HepG2 (cell line): Measurements from ENCODE around the gene DPH1. TPM values are rescaled to one million over a fixed set of nuclear protein-coding genes. Genes with fewer than 3 reads are reported as not detected.

Source experiments
- ATAC-seq: fragments of 200-7000 bp; cut with Tn5 transposase; 3 replicates; pipeline ENCODE4 v1.9.1; 2020; ENCODE audit warnings: mild to moderate bottlenecking, moderate library complexity
- BruUV-seq: library from RNA; stranded (reverse); fragments of 400-500 nt; replicated peaks from 2 replicates; lab custom pipeline; 2021; lab: Mats Ljungman, UMichigan
- CTCF ChIA-PET: fragments of 300-600 bp; formaldehyde crosslinking; extraction: SDS; loops from one replicate; lab custom pipeline; 2021; ENCODE audit warnings: low total read pairs, inconsistent platforms, low intra/inter-chr PET ratio; lab: Yijun Ruan, JAX
- POLR2A ChIA-PET: fragments of 350-600 bp; sonication (Branson Sonifier 250); formaldehyde crosslinking; loops from one replicate; lab custom pipeline; 2020; ENCODE audit warnings: antibody characterized with exemption, inconsistent platforms; lab: Yijun Ruan, JAX
- DNase-seq: peaks from one replicate; pipeline ENCODE4 v3.0.0-alpha.2; 2015; ENCODE audit warnings: low spot score
- FAIRE-seq: peaks from 3 replicates; lab custom pipeline; 2011; peaks lifted over from hg19 to GRCh38; lab: Jason Lieb, UNC
- H2AFZ ChIP-seq: one replicate; pipeline ENCODE4 v1.6.1; 2011; ENCODE audit warnings: low read length, inconsistent platforms
- H3K27ac ChIP-seq: fragments of 300-600 bp; 3 replicates; pipeline ENCODE4 v1.8.0; 2011; ENCODE audit warnings: mixed run types, mild to moderate bottlenecking, mixed read lengths, low read length, inconsistent platforms; ENCODE audit not compliant: insufficient read depth; ENCODE audit errors: extremely low read length
- H3K27me3 ChIP-seq, 2 experiments: fragments of 200-600 bp in 1 of 2; 2 replicates in 1 of 2; 3 replicates in 1 of 2; pipeline versions ENCODE4 v1.6.0 to v1.8.0; 2011; ENCODE audit warnings: low read length in 2 of 2, mild to moderate bottlenecking in 2 of 2, moderate library complexity in 2 of 2, inconsistent platforms in 1 of 2; ENCODE audit not compliant: insufficient read depth in 2 of 2, control insufficient read depth in 1 of 2
- H3K36me3 ChIP-seq, 2 experiments: fragments of 200-600 bp in 1 of 2; replicated peaks in 1 of 2; 2 replicates in 1 of 2; 3 replicates in 1 of 2; pipeline versions ENCODE4 v1.5.1 to v1.8.0; 2011; ENCODE audit warnings: low read length in 2 of 2, inconsistent platforms in 1 of 2; ENCODE audit not compliant: insufficient read depth in 2 of 2, control insufficient read depth in 1 of 2
- H3K4me1 ChIP-seq: 2 replicates; pipeline ENCODE4 v1.5.1; 2012; ENCODE audit warnings: low read length, inconsistent platforms; ENCODE audit not compliant: insufficient read depth
- H3K4me2 ChIP-seq: 2 replicates; pipeline ENCODE4 v1.6.0; 2011; ENCODE audit warnings: low read depth, low read length, inconsistent platforms
- H3K4me3 ChIP-seq, 3 experiments: fragments of 200-600 bp in 1 of 3; sonication (generic), shearing (Covaris generic) in 1 of 3; replicated peaks in 1 of 3; 2 replicates each; pipeline ENCODE4 v1.5.1; 2011 to 2016; ENCODE audit warnings: low read length in 3 of 3, inconsistent platforms in 2 of 3, low read depth in 2 of 3, mild to moderate bottlenecking in 2 of 3, control low read depth in 1 of 3, mixed read lengths in 1 of 3; ENCODE audit not compliant: insufficient read depth in 1 of 3
- H3K79me2 ChIP-seq: one replicate; pipeline ENCODE4 v1.6.1; 2011; ENCODE audit warnings: low read length, inconsistent platforms; ENCODE audit not compliant: insufficient read depth
- H3K9ac ChIP-seq: 2 replicates; pipeline ENCODE4 v1.6.0; 2011; ENCODE audit warnings: mild to moderate bottlenecking, low read depth, low read length, inconsistent platforms; ENCODE audit not compliant: insufficient read depth
- H3K9me3 ChIP-seq: 2 replicates; pipeline ENCODE4 v1.5.1; 2012; ENCODE audit warnings: mild to moderate bottlenecking, low read length
- H4K20me1 ChIP-seq: 2 replicates; pipeline ENCODE4 v1.6.0; 2011; ENCODE audit warnings: inconsistent platforms, mild to moderate bottlenecking, low read length, moderate library complexity; ENCODE audit not compliant: insufficient read depth
- SOX13 ChIP-seq, 3 experiments: fragments of 450-650 bp in 1 of 3; sonication (generic) in 1 of 3; formaldehyde crosslinking in 1 of 3; IDR thresholded peaks in 2 of 3; conservative IDR thresholded peaks in 1 of 3; 2 replicates each; pipeline versions ENCODE4 v1.5.0 to v1.6.1; 2016 to 2020; ENCODE audit warnings: antibody characterized with exemption in 1 of 3, mild to moderate bottlenecking in 1 of 3, missing compliant biosample characterization in 1 of 3, missing genetic modification reagents in 1 of 3, moderate library complexity in 1 of 3
- SP1 ChIP-seq, 2 experiments: fragments of 450-650 bp in 1 of 2; sonication (generic) in 1 of 2; formaldehyde crosslinking in 1 of 2; IDR thresholded peaks; 2 replicates each; pipeline versions ENCODE4 v1.4.0 to v1.6.1; 2016 to 2020; ENCODE audit warnings: missing genetic modification reagents in 1 of 2
- ZBTB33 ChIP-seq: sonication (generic); formaldehyde crosslinking; IDR thresholded peaks from 2 replicates; pipeline ENCODE4 v1.4.0; 2020; ENCODE audit warnings: missing genetic modification reagents
- ZBTB49 ChIP-seq: sonication (generic); formaldehyde crosslinking; IDR thresholded peaks from 2 replicates; pipeline ENCODE4 v1.4.0; 2020; ENCODE audit warnings: missing genetic modification reagents, borderline replicate concordance
- ZHX2 ChIP-seq, 2 experiments: sonication (generic) in 1 of 2; formaldehyde crosslinking in 1 of 2; IDR thresholded peaks; 2 replicates each; pipeline versions ENCODE4 v1.6.1 to v1.9.0; 2014 to 2022; ENCODE audit warnings: antibody characterized with exemption in 1 of 2, borderline replicate concordance in 1 of 2, inconsistent platforms in 1 of 2, low read depth in 1 of 2, missing genetic modification reagents in 1 of 2
- ZNF263 ChIP-seq: sonication (generic); formaldehyde crosslinking; IDR thresholded peaks from 2 replicates; pipeline ENCODE4 v1.4.0; 2020; ENCODE audit warnings: missing genetic modification reagents
- ZNF7 ChIP-seq: IDR thresholded peaks from 2 replicates; pipeline ENCODE4 v1.6.1; 2016; ENCODE audit warnings: missing biosample characterization, missing genetic modification reagents
- ZNF850 ChIP-seq: sonication (generic); formaldehyde crosslinking; conservative IDR thresholded peaks from 2 replicates; pipeline ENCODE4 v1.9.0; 2021; ENCODE audit warnings: mild to moderate bottlenecking, missing genetic modification reagents
- WGBS: methylation state at CpG from one replicate; pipeline ENCODE4 v1.1.6; 2017; ENCODE audit warnings: low lambda C conversion rate; 5-methylcytosine and 5-hydroxymethylcytosine counted together
- in situ Hi-C: cut with HindIII; loops from 2 replicates; pipeline ENCODE4 v1.10.0; 2017; ENCODE audit warnings: low pct_unique_long_range_greater_than_20kb; ENCODE audit not compliant: extremely low pct_ligation_motif_present
- intact Hi-C: fragments of 100-400 bp; cut with micrococcal nuclease; formaldehyde crosslinking; loops from one replicate; pipeline ENCODE4 v1.10.0; 2022; ENCODE audit not compliant: unreplicated experiment
- polyA plus RNA-seq, 8 experiments: library from polyadenylated mRNA; depleted of rRNA in 3 of 8; stranded (reverse) in 7 of 8; unstranded in 1 of 8; fragments of >200 nt; fragmentation: Illumina TruSeq in 4 of 8; extraction: Trizol in 4 of 8; gene quantifications; 2 replicates each; pipeline versions ENCODE4 v1.2.1 to v1.2.3, GENCODE V29; 2011 to 2016; ENCODE audit warnings: low read depth in 4 of 8, missing spikeins in 1 of 8, mixed read lengths in 1 of 8; ENCODE audit not compliant: insufficient read depth in 1 of 8
- total RNA-seq, 5 experiments: library from RNA; depleted of rRNA; stranded (reverse); fragments of >200 nt; fragmentation: Illumina TruSeq; extraction: Trizol; gene quantifications; 2 replicates each; pipeline ENCODE4 v1.2.3, GENCODE V29; 2016; ENCODE audit warnings: low read depth in 1 of 5

Gene DPH1
- total and polyA plus RNA-seq, 2 of the 13 experiments (the other 11 are each of a cell fraction or from before 2014, with no cell fraction given) = 25.3 to 42.8 TPM

GRCh38 chr17:2057760-2058585 lies 28.0 kb downstream of the DPH1 start:
- H4K20me1 ChIP-seq = peaks cover 14% of the 10 kb centered on the region; the same call in 1 of the 2 replicates
- peaks cover 12% of the 10 kb centered on the region for H3K4me1 ChIP-seq
- in situ Hi-C loops (no loop called here), intact Hi-C loops (no loop called here)
- H3K9me3 ChIP-seq = no peaks in the 10 kb centered on the region
- H3K4me3 ChIP-seq = no peak overlapping the region
- H3K27ac ChIP-seq = no peak overlapping the region
- no TSS peak for BruUV-seq
- peaks cover 0 to 11% of the 10 kb centered on the region in 2 experiments; a peak in 3 of 5 replicates for H3K27me3 ChIP-seq
- H3K4me2 ChIP-seq = no peak overlapping the region
- FAIRE-seq = no peak
- peaks cover 0 to 2% of the 10 kb centered on the region in 2 experiments; a peak in 2 of 5 replicates for H3K36me3 ChIP-seq
- no peak overlapping the region for H3K9ac ChIP-seq
- no peak overlapping the region for H2AFZ ChIP-seq
- WGBS = 97% methylated on average over 48 of the region's 98 CpGs
- CTCF ChIA-PET = no interaction called here
- no peak for ATAC-seq
- DNase-seq = no peak
- H3K79me2 ChIP-seq = no peaks in the 10 kb centered on the region
- POLR2A ChIA-PET = no interaction called here
- TF ChIP-seq ZNF7 (CRISPR knock-in tag) (no peak), SOX13 (IDR thresholded peaks at IDR 0.05) (no peak), SOX13 (CRISPR knock-in tag; conservative IDR thresholded peaks at IDR 0.05 in 1 of 2, IDR thresholded peaks at IDR 0.05 in 1 of 2) (no peak), ZBTB49 (CRISPR knock-in tag) (no peak), ZBTB33 (peak; percentile 66; the same call in 1 of the 2 replicates), ZHX2 (IDR thresholded peaks at IDR 0.05; ENCODE audit: low read depth) (peak; percentile 45; the same call in 1 of the 2 replicates), ZHX2 (CRISPR knock-in tag; IDR thresholded peaks at IDR 0.05; ENCODE audit: borderline replicate concordance) (no peak), ZNF850 (CRISPR knock-in tag) (no peak), ZNF263 (CRISPR knock-in tag) (no peak), SP1 (IDR thresholded peaks at IDR 0.05) (no peak), SP1 (CRISPR knock-in tag; IDR thresholded peaks at IDR 0.05) (no peak)
